ENCODE data around the gene PTPN1. TPM values are rescaled to one million over a fixed set of nuclear protein-coding genes. Genes with fewer than 3 reads are reported as not detected.

PTPN1 gene
- total and polyA plus RNA-seq, 2 of the 4 experiments (the other 2 are of a cell fraction) = 31.7 to 37.4 TPM

- dilution Hi-C loops (cut with HindIII; ENCODE audit: low sequenced_read_pairs, unreplicated experiment) (no loop called here), intact Hi-C loops (cut with micrococcal nuclease) (no loop called here), in situ Hi-C loops (cut with MboI; ENCODE audit: low sequenced_read_pairs) (no loop called here)
- no peak overlapping the region for H3K23ac ChIP-seq (ENCODE audit: low read depth, low read length)
- DNase-seq = no peak
- no peak overlapping the region for H2BK20ac ChIP-seq (ENCODE audit: low read depth, low read length)
- no peak overlapping the region for H2BK120ac ChIP-seq (ENCODE audit: low read depth, low read length)
- CTCF ChIA-PET = interaction anchor here (0.6 kb wide), 1 partner anchor 308 kb away, joined by 3 read pairs; the partner anchor contains the start of gene BCAS4
- peaks cover 5% of the 10 kb centered on the region for H3K4me1 ChIP-seq (ENCODE audit: control insufficient read depth, insufficient read depth, low read length)
- H3K4me3 ChIP-seq (ENCODE audit: insufficient read depth, low read depth, low read length) = no peak overlapping the region
- no peak overlapping the region for H3K4me2 ChIP-seq (ENCODE audit: low read depth, low read length)
- 100% methylated on average over 1 of the region's 4 CpGs; no CpG with 5 or more reads in 1 of the 2 experiments for WGBS, 2 experiments (ENCODE audit: extremely low coverage in 2 of 2, insufficient read length in 1 of 2)
- no peak overlapping the region for H4K5ac ChIP-seq (ENCODE audit: low read depth, low read length)
- H3K4ac ChIP-seq (ENCODE audit: low read depth, low read length) = no peak overlapping the region
- H3K9ac ChIP-seq (ENCODE audit: low read depth, low read length) = no peak overlapping the region
- no TSS peak for BruUV-seq (replicated peaks)
- H3K18ac ChIP-seq (ENCODE audit: low read depth, low read length) = no peak overlapping the region
- no peaks in the 10 kb centered on the region for H3K36me3 ChIP-seq (ENCODE audit: control insufficient read depth, insufficient read depth, low read length)
- ATAC-seq (ENCODE audit: low read depth) = no peak
- no peak overlapping the region for H4K91ac ChIP-seq (ENCODE audit: insufficient read depth, low read depth, low read length)
- peaks cover 8% of the 10 kb centered on the region; the same call in 1 of the 2 replicates for H3K9me1 ChIP-seq (ENCODE audit: insufficient read depth, low read length)
- no peak overlapping the region for H4K8ac ChIP-seq (ENCODE audit: low read depth in 2 of 2, low read length in 2 of 2)
- H4K20me1 ChIP-seq (ENCODE audit: insufficient read depth, low read length) = no peaks in the 10 kb centered on the region
- no peaks in the 10 kb centered on the region for H3K79me1 ChIP-seq (ENCODE audit: low read depth in 1 of 2, low read length in 2 of 2)
- H2AK5ac ChIP-seq (ENCODE audit: low read depth, low read length) = no peak overlapping the region
- no peaks in the 10 kb centered on the region for H3K27me3 ChIP-seq (ENCODE audit: control insufficient read depth, insufficient read depth, low read length)
- H3K56ac ChIP-seq (ENCODE audit: extremely low read depth, insufficient read depth, low read length) = no peak overlapping the region
- no peak overlapping the region for H3K27ac ChIP-seq (ENCODE audit: insufficient read depth, low read length)
- H2BK15ac ChIP-seq (ENCODE audit: low read depth, low read length) = no peak overlapping the region
- H2AK9ac ChIP-seq (replicated peaks; ENCODE audit: low read depth, low read length, poor library complexity) = no peak overlapping the region
- no peak overlapping the region for H2BK5ac ChIP-seq (ENCODE audit: low read depth, low read length, poor library complexity, severe bottlenecking)
- POLR2A ChIA-PET (ENCODE audit: unreplicated experiment) = interaction anchor here (0.6 kb wide), 1 partner anchor 107 kb away, joined by 5 read pairs; no protein-coding TSS in a partner anchor
- no peaks in the 10 kb centered on the region for H3K9me3 ChIP-seq (ENCODE audit: control insufficient read depth, insufficient read depth, low read length)
- no peak overlapping the region for H3K14ac ChIP-seq (replicated peaks; ENCODE audit: low read depth, low read length)
- no peak for TF ChIP-seq RCOR1 (IDR thresholded peaks at IDR 0.05; ENCODE audit: insufficient replicate concordance, low read length)
- no peak for TF ChIP-seq CTCF (conservative IDR thresholded peaks at IDR 0.05; ENCODE audit: low read depth, low read length)
- TF ChIP-seq NFE2L2 (IDR thresholded peaks at IDR 0.05; ENCODE audit: low read depth, low read length) = no peak
- H2AFZ ChIP-seq (replicated peaks; ENCODE audit: low read length, poor library complexity) = no peak overlapping the region
Measured at GRCh38 chr20:50487397-50487796, 22.8 kb upstream of the PTPN1 start.
